Adrenal gland (tissue), 12 donors: ENCODE measurements around the gene LARP1. TPM values are rescaled to one million over a fixed set of nuclear protein-coding genes. Genes with fewer than 3 reads are reported as not detected.

Source experiments
- DNase-seq, 7 donors: peaks; one replicate each; pipeline ENCODE4 v3.0.0-alpha.2; 2019 to 2020
- H3K27ac ChIP-seq, 5 donors: fragments of 200-600 bp; sonication (generic) in 4 of 5; 1 replicate in 3 of 5; 2 replicates in 2 of 5; pipeline versions ENCODE4 v1.5.1 to v1.8.0; 2016 to 2020; ENCODE audit warnings: mild to moderate bottlenecking in 1 of 5
- H3K27me3 ChIP-seq: fragments of 200-600 bp; 2 replicates; pipeline ENCODE4 v1.8.0; 2021
- H3K36me3 ChIP-seq, 2 donors: fragments of 200-600 bp; replicated peaks in 1 of 2; 1 replicate in 1 of 2; 2 replicates in 1 of 2; pipeline versions ENCODE4 v1.5.1 to v1.8.0; 2018 to 2022
- H3K4me1 ChIP-seq, 2 donors: fragments of 200-600 bp; replicated peaks in 1 of 2; 1 replicate in 1 of 2; 2 replicates in 1 of 2; pipeline versions ENCODE4 v1.5.1 to v1.8.0; 2018 to 2021
- H3K4me3 ChIP-seq, 4 donors: fragments of 200-600 bp; sonication (generic) in 3 of 4; one replicate each; pipeline ENCODE4 v1.5.1; 2016 to 2018
- H3K9me3 ChIP-seq, 3 donors: fragments of 200-600 bp; sonication (generic) in 1 of 3; replicated peaks in 1 of 3; 1 replicate in 2 of 3; 2 replicates in 1 of 3; pipeline versions ENCODE4 v1.5.1 to v1.8.0; 2016 to 2021
- CTCF ChIP-seq, 6 experiments: fragments of 450-650 bp in 4 of 6; fragments of 200-600 bp in 2 of 6; sonication (generic) in 1 of 6; IDR thresholded peaks; 1 replicate in 5 of 6; 2 replicates in 1 of 6; pipeline versions ENCODE4 v1.5.1 to v1.8.0; 2016 to 2021; ENCODE audit warnings: antibody characterized with exemption in 6 of 6, mild to moderate bottlenecking in 2 of 6, moderate library complexity in 1 of 6
- POLR2A ChIP-seq, 2 donors: fragments of 450-650 bp; IDR thresholded peaks; one replicate each; pipeline ENCODE4 v1.6.1; 2017; ENCODE audit warnings: antibody characterized with exemption in 2 of 2, mild to moderate bottlenecking in 2 of 2, moderate library complexity in 1 of 2
- WGBS, 4 donors: extraction: QIAGEN DNeasy Blood & Tissue Kit in 2 of 4; methylation state at CpG; one replicate each; pipeline versions ENCODE4 v1.1.5 to v1.1.7; 2013 to 2017; 5-methylcytosine and 5-hydroxymethylcytosine counted together
- intact Hi-C, 2 donors: fragments of 100-400 bp; cut with DNase I; formaldehyde crosslinking; loops; one replicate each; pipeline versions ENCODE4 v1.14.1 to v1.15.0; 2022 to 2023
- polyA plus RNA-seq, 3 donors: library from polyadenylated mRNA; stranded (reverse); fragments of 200-250 nt in 2 of 3; fragments of 350-450 nt in 1 of 3; fragmentation: Illumina TruSeq in 1 of 3; extraction: RNeasy Lipid Tissue Mini Kit (QIAGEN cat#74804) in 1 of 3; gene quantifications; one replicate each; pipeline ENCODE4 v1.2.3, GENCODE V29; 2013 to 2014
- total RNA-seq, 9 donors: library from RNA; depleted of rRNA in 4 of 9; stranded (reverse); fragments of >200 nt in 4 of 9; fragments of 120-200 nt in 1 of 9; fragmentation: NEBNext Ultra II Directional in 1 of 9; extraction: Animal tissue kit (Norgen Biotek cat#: 25700) in 1 of 9; gene quantifications; one replicate each; pipeline versions ENCODE4 v1.1.0 to v1.2.4, GENCODE V29; 2013 to 2023
- donor health status: healthy with polysubstance abuse.
- donor health status: Bipolar disorder and iron deficiency.
- donor health status: DM: yes; HTN: yes; CAD: no.
- donor health status: DM: no; HTN: no; CAD: no.
- donor health status: DM: no; HTN: no; CAD: no.
- donor health status: DM: yes; HTN: yes; CAD: no.

LARP1 gene
- total and polyA plus RNA-seq, 12 donors, result 30.5 to 209 (median 126) TPM

- H3K4me1 ChIP-seq, result peaks cover 9 to 32% of the 10 kb centered on the region in 2 donors
- TF ChIP-seq POLR2A (IDR thresholded peaks at IDR 0.05), result no peak
- TF ChIP-seq CTCF (IDR thresholded peaks at IDR 0.05), result no peak
- intact Hi-C loops, result no loop called here
- H3K9me3 ChIP-seq, result no peaks in the 10 kb centered on the region
- H3K27ac ChIP-seq, result peak overlapping the region in 3 of 5 donors; percentile 11 to 70 (median 20)
- WGBS, 4 donors, result 52 to 87% (median 72%) methylated on average over 2 of the region's 2 CpGs
- H3K4me3 ChIP-seq, result peak overlapping the region in 1 of 4 donors; percentile 0
- H3K36me3 ChIP-seq, result no peaks in the 10 kb centered on the region
- peak in 1 of 7 donors; percentile 16 for DNase-seq
- no peaks in the 10 kb centered on the region for H3K27me3 ChIP-seq
These were observed 41.5 kb upstream of the LARP1 start for GRCh38 chr5:154713615-154714125.

GRCh38 chr5:154714266-154714986, 40.8 kb upstream of the LARP1 start:
- peak overlapping the region in 2 of 5 donors; percentile 61 to 70 for H3K27ac ChIP-seq
- no peaks in the 10 kb centered on the region for H3K36me3 ChIP-seq
- WGBS, 4 donors, result 59 to 68% (median 64%) methylated on average over 10 of the region's 10 CpGs
- intact Hi-C loops, result no loop called here
- H3K27me3 ChIP-seq, result no peaks in the 10 kb centered on the region
- peak in 1 of 7 donors; percentile 13 for DNase-seq
- H3K4me1 ChIP-seq, result peaks cover 9 to 27% of the 10 kb centered on the region in 2 donors
- H3K4me3 ChIP-seq, result peak overlapping the region in 1 of 4 donors; percentile 2
- no peaks in the 10 kb centered on the region for H3K9me3 ChIP-seq
- TF ChIP-seq POLR2A (IDR thresholded peaks at IDR 0.05) (no peak), CTCF (IDR thresholded peaks at IDR 0.05) (no peak)

- Histone ChIP-seq H3K27me3 (no peaks in the 10 kb centered on the region), H3K27ac (no peak overlapping the region), H3K36me3 (no peaks in the 10 kb centered on the region), H3K9me3 (no peaks in the 10 kb centered on the region), H3K4me3 (no peak overlapping the region), H3K4me1 (peaks cover 5 to 8% of the 10 kb centered on the region in 2 donors)
- WGBS, 4 donors, result 84 to 90% (median 88%) methylated on average over 5 of the region's 5 CpGs
- intact Hi-C loops, result no loop called here
- TF ChIP-seq POLR2A (IDR thresholded peaks at IDR 0.05) (no peak), CTCF (IDR thresholded peaks at IDR 0.05) (no peak)
- no peak for DNase-seq
These were observed 33.6 kb upstream of the LARP1 start for GRCh38 chr5:154721481-154722058.

GRCh38 chr5:154722097-154722496, 33.1 kb upstream of the LARP1 start:
- no peak overlapping the region for H3K4me3 ChIP-seq
- TF ChIP-seq CTCF (IDR thresholded peaks at IDR 0.05) (no peak), POLR2A (IDR thresholded peaks at IDR 0.05) (no peak)
- peaks cover 5 to 8% of the 10 kb centered on the region in 2 donors for H3K4me1 ChIP-seq
- no peaks in the 10 kb centered on the region for H3K36me3 ChIP-seq
- no peaks in the 10 kb centered on the region for H3K27me3 ChIP-seq
- 88 to 92% (median 91%) methylated on average over 4 of the region's 4 CpGs for WGBS, 4 donors
- H3K9me3 ChIP-seq, result no peaks in the 10 kb centered on the region
- DNase-seq, result no peak
- intact Hi-C loops, result no loop called here
- H3K27ac ChIP-seq, result no peak overlapping the region
